Testis (tissue), 5 donors: ENCODE measurements around the gene NHSL2. TPM values are rescaled to one million over a fixed set of nuclear protein-coding genes. Genes with fewer than 3 reads are reported as not detected.
A peak's percentile ranks its signal among the peaks of the same experiment; 100 is the strongest.
"Not testable (repeated sequence)": the region's sequence is repeated elsewhere in the genome, so short reads cannot be mapped to it uniquely, and the experiment has no call there.

Experiments
- DNase-seq: peaks from one replicate; pipeline ENCODE4 v3.0.0-alpha.2; 2019
- H3K27ac ChIP-seq, 2 donors: fragments of 200-600 bp; sonication (generic); one replicate each; pipeline ENCODE4 v1.5.1; 2019
- H3K27me3 ChIP-seq: fragments of 200-600 bp; sonication (generic); one replicate; pipeline ENCODE4 v1.5.1; 2019
- H3K36me3 ChIP-seq: fragments of 200-600 bp; sonication (generic); one replicate; pipeline ENCODE4 v1.5.1; 2017; ENCODE audit warnings: low read depth; ENCODE audit errors: missing control alignments
- H3K4me1 ChIP-seq: fragments of 200-600 bp; sonication (generic); one replicate; pipeline ENCODE4 v1.5.1; 2019
- H3K4me3 ChIP-seq, 2 donors: fragments of 200-600 bp; sonication (generic); one replicate each; pipeline ENCODE4 v1.5.1; 2017 to 2019
- H3K9me3 ChIP-seq: fragments of 200-600 bp; sonication (generic); one replicate; pipeline ENCODE4 v1.5.1; 2017
- CTCF ChIP-seq, 3 experiments: fragments of 450-650 bp in 2 of 3; fragments of 200-600 bp in 1 of 3; sonication (generic) in 1 of 3; IDR thresholded peaks; one replicate each; pipeline ENCODE4 v1.5.1; 2016 to 2019; ENCODE audit warnings: antibody characterized with exemption in 3 of 3, mild to moderate bottlenecking in 2 of 3, moderate library complexity in 1 of 3
- POLR2A ChIP-seq: fragments of 450-650 bp; IDR thresholded peaks from one replicate; pipeline ENCODE4 v1.6.1; 2017; ENCODE audit warnings: antibody characterized with exemption, mild to moderate bottlenecking, moderate library complexity
- WGBS, 2 donors: methylation state at CpG; one replicate each; pipeline ENCODE4 v1.1.5; 2018; 5-methylcytosine and 5-hydroxymethylcytosine counted together
- intact Hi-C: fragments of 100-400 bp; cut with DNase I; formaldehyde crosslinking; loops from one replicate; pipeline ENCODE4 v1.15.1; 2023; ENCODE audit warnings: low total_unique reads
- long read RNA-seq, 2 donors: transcript quantifications; one replicate each; lab custom pipeline, GENCODE V29; 2026
- polyA plus RNA-seq: library from polyadenylated mRNA; stranded (reverse); fragments of 350-450 nt; fragmentation: Illumina TruSeq; extraction: RNeasy Lipid Tissue Mini Kit (QIAGEN cat#74804); gene quantifications from one replicate; pipeline ENCODE4 v1.2.3, GENCODE V29; 2014; ENCODE audit warnings: low read depth, low replicate concordance; ENCODE audit not compliant: insufficient read depth
- total RNA-seq, 2 donors: library from RNA; depleted of rRNA; stranded (reverse); fragments of >200 nt; gene quantifications; one replicate each; pipeline ENCODE4 v1.2.3, GENCODE V29; 2016

NHSL2 gene
- total RNA-seq (10 to 100 TPM; 32.5 to 33.1 TPM), polyA plus RNA-seq (9.5 TPM)
- long read RNA-seq, donor 1: 0 reads
- long read RNA-seq, donor 2, partial matches to known transcripts: 7 of 7 reads
- long read RNA-seq, donor 2, other reads (novel, unspliced or antisense): 0 of 7 reads

- Histone ChIP-seq H3K9me3 (no peaks in the 10 kb centered on the region), H3K27ac (peak within 1 kb of the TSS in 1 of 2 donors; percentile 24), H3K4me1 (no peaks in the 10 kb centered on the region), H3K4me3 (peak within 1 kb of the TSS; percentile 47 to 56), H3K36me3 (no peaks in the 10 kb centered on the region), H3K27me3 (no peaks in the 10 kb centered on the region)
- intact Hi-C loops: no loop called here
- TF ChIP-seq POLR2A: no peak
- no peak for TF ChIP-seq CTCF (IDR thresholded peaks at IDR 0.05)
- WGBS, 2 donors: 0 to 11% methylated on average over 7 to 22 of the region's 26 CpGs
- peak; percentile 25 for DNase-seq
Observed at GRCh38 chrX:71910643-71910985, at the start of gene NHSL2. Gene NHSL2 (plus strand): TSS chrX:71910845.

- H3K9me3 ChIP-seq: no peaks in the 10 kb centered on the region
- no peak for DNase-seq
- no peaks in the 10 kb centered on the region for H3K27me3 ChIP-seq
- H3K4me1 ChIP-seq: no peaks in the 10 kb centered on the region
- no peaks in the 10 kb centered on the region for H3K36me3 ChIP-seq
- no peak overlapping the region for H3K4me3 ChIP-seq
- intact Hi-C loops: no loop called here
- WGBS, 2 donors: 93% methylated on average over 3 to 6 of the region's 16 CpGs
- TF ChIP-seq POLR2A (no peak), CTCF (IDR thresholded peaks at IDR 0.05) (no peak)
- no peak overlapping the region for H3K27ac ChIP-seq
Observed at GRCh38 chrX:71867680-71868079, 43.0 kb upstream of the NHSL2 start.

- H3K36me3 ChIP-seq, H3K9me3 ChIP-seq, H3K4me1 ChIP-seq, H3K27ac ChIP-seq, intact Hi-C loops, DNase-seq, H3K4me3 ChIP-seq, H3K27me3 ChIP-seq: not testable (repeated sequence)
- WGBS, 2 donors: 20 to 39% methylated on average over 1 to 10 of the region's 10 CpGs
Observed at GRCh38 chrX:71869566-71869965, 41.1 kb upstream of the NHSL2 start.

GRCh38 chrX:71870208-71871098 lies 40.2 kb upstream of the NHSL2 start:
- Histone ChIP-seq H3K36me3 (no peaks in the 10 kb centered on the region), H3K27me3 (no peaks in the 10 kb centered on the region), H3K27ac (no peak overlapping the region), H3K4me3 (no peak overlapping the region), H3K4me1 (no peaks in the 10 kb centered on the region), H3K9me3 (no peaks in the 10 kb centered on the region)
- WGBS, 2 donors: 85 to 93% methylated on average over 3 to 15 of the region's 15 CpGs
- peak; percentile 20 for DNase-seq
- TF ChIP-seq CTCF (IDR thresholded peaks at IDR 0.05) (no peak), POLR2A (no peak)
- intact Hi-C loops: no loop called here

GRCh38 chrX:71871367-71871766 lies 39.3 kb upstream of the NHSL2 start:
- Histone ChIP-seq H3K4me3 (no peak overlapping the region), H3K4me1 (no peaks in the 10 kb centered on the region), H3K27me3 (no peaks in the 10 kb centered on the region), H3K27ac (no peak overlapping the region), H3K36me3 (no peaks in the 10 kb centered on the region), H3K9me3 (no peaks in the 10 kb centered on the region)
- intact Hi-C loops: no loop called here
- WGBS, 2 donors: 54% methylated on average over 6 of the region's 6 CpGs; no CpG with 5 or more reads in 1 of the 2 donors
- no peak for DNase-seq
- no peak for TF ChIP-seq CTCF (IDR thresholded peaks at IDR 0.05)
- TF ChIP-seq POLR2A: no peak
